Measurements from ENCODE around the gene ZBTB48. TPM values are rescaled to one million over a fixed set of nuclear protein-coding genes. Genes with fewer than 3 reads are reported as not detected.
A peak's percentile ranks its signal among the peaks of the same experiment; 100 is the strongest.

The ZBTB48 gene
- total RNA-seq, 2 donors from 2014 or later: 28.2 to 31.0 TPM

GRCh38 chr1:6619045-6619444, 39.3 kb downstream of the ZBTB48 start:
- no peaks in the 10 kb centered on the region for H3K27me3 ChIP-seq (ENCODE audit: control insufficient read depth, insufficient read depth, low read length, poor library complexity, severe bottlenecking)
- peaks cover 60% of the 10 kb centered on the region for H3K36me3 Mint-ChIP-seq (ENCODE audit: low read depth)

GRCh38 chr1:6621429-6622391, 41.9 kb downstream of the ZBTB48 start:
- Mint-ChIP-seq H3K9me3 (peaks cover 4% of the 10 kb centered on the region), H3K27me3 (ENCODE audit: insufficient read depth) (no peaks in the 10 kb centered on the region), H3K36me3 (ENCODE audit: low read depth) (peaks cover 61% of the 10 kb centered on the region), H3K27ac (peak overlapping the region; percentile 64), H3K4me1 (no peaks in the 10 kb centered on the region), H3K4me3 (no peak overlapping the region)
- no peak for TF ChIP-seq CTCF (conservative IDR thresholded peaks at IDR 0.05)
- no peak for DNase-seq
- Histone ChIP-seq H3K9ac (ENCODE audit: extremely low read depth, low read length, poor library complexity, severe bottlenecking) (no peak overlapping the region), H3K9me3 (ENCODE audit: control insufficient read depth, low read length) (no peaks in the 10 kb centered on the region), H3K27me3 (ENCODE audit: control insufficient read depth, insufficient read depth, low read length, poor library complexity, severe bottlenecking) (no peaks in the 10 kb centered on the region), H3K4me1 (ENCODE audit: control insufficient read depth, insufficient read depth, low read length) (no peaks in the 10 kb centered on the region), H3K36me3 (ENCODE audit: control insufficient read depth, insufficient read depth, low read length) (peaks cover 75% of the 10 kb centered on the region), H3K27ac (ENCODE audit: low read depth, low read length) (no peak overlapping the region), H3K4me3 (ENCODE audit: low read length) (no peak overlapping the region)
- WGBS, 2 experiments (ENCODE audit: insufficient coverage in 1 of 2, insufficient read length in 1 of 2): 92 to 95% methylated on average over 33 to 41 of the region's 41 CpGs

More at GRCh38 chr1:6619045-6619444, 39.3 kb downstream of the ZBTB48 start:
- Mint-ChIP-seq H3K4me1 (peaks cover 3% of the 10 kb centered on the region), H3K4me3 (no peak overlapping the region), H3K27ac (no peak overlapping the region), H3K27me3 (ENCODE audit: insufficient read depth) (no peaks in the 10 kb centered on the region), H3K9me3 (peaks cover 4% of the 10 kb centered on the region)
- no peak overlapping the region for H3K9ac ChIP-seq (ENCODE audit: extremely low read depth, low read length, poor library complexity, severe bottlenecking)
- H3K27ac ChIP-seq (ENCODE audit: low read depth, low read length): no peak overlapping the region
- no peaks in the 10 kb centered on the region for H3K9me3 ChIP-seq (ENCODE audit: control insufficient read depth, low read length)
- H3K4me3 ChIP-seq (ENCODE audit: low read length): no peak overlapping the region
- H3K4me1 ChIP-seq (ENCODE audit: control insufficient read depth, insufficient read depth, low read length): no peaks in the 10 kb centered on the region
- peaks cover 73% of the 10 kb centered on the region for H3K36me3 ChIP-seq (ENCODE audit: control insufficient read depth, insufficient read depth, low read length)
- no peak for TF ChIP-seq CTCF (conservative IDR thresholded peaks at IDR 0.05)
- WGBS, 2 experiments (ENCODE audit: insufficient coverage in 1 of 2, insufficient read length in 1 of 2): 96 to 100% methylated on average over 2 to 4 of the region's 4 CpGs
- no peak for DNase-seq

- Mint-ChIP-seq H3K4me3 (no peak overlapping the region), H3K27ac (peak overlapping the region; percentile 64), H3K27me3 (ENCODE audit: insufficient read depth) (no peaks in the 10 kb centered on the region), H3K36me3 (ENCODE audit: low read depth) (peaks cover 65% of the 10 kb centered on the region), H3K9me3 (peaks cover 4% of the 10 kb centered on the region), H3K4me1 (no peaks in the 10 kb centered on the region)
- peaks cover 74% of the 10 kb centered on the region for H3K36me3 ChIP-seq (ENCODE audit: control insufficient read depth, insufficient read depth, low read length)
- H3K9ac ChIP-seq (ENCODE audit: extremely low read depth, low read length, poor library complexity, severe bottlenecking): no peak overlapping the region
- H3K27me3 ChIP-seq (ENCODE audit: control insufficient read depth, insufficient read depth, low read length, poor library complexity, severe bottlenecking): no peaks in the 10 kb centered on the region
- H3K9me3 ChIP-seq (ENCODE audit: control insufficient read depth, low read length): no peaks in the 10 kb centered on the region
- no peak for DNase-seq
- H3K4me1 ChIP-seq (ENCODE audit: control insufficient read depth, insufficient read depth, low read length): no peaks in the 10 kb centered on the region
- no peak overlapping the region for H3K27ac ChIP-seq (ENCODE audit: low read depth, low read length)
- no peak for TF ChIP-seq CTCF (conservative IDR thresholded peaks at IDR 0.05)
- no peak overlapping the region for H3K4me3 ChIP-seq (ENCODE audit: low read length)
- WGBS, 2 experiments (ENCODE audit: insufficient coverage in 1 of 2, insufficient read length in 1 of 2): 92 to 96% methylated on average over 9 to 10 of the region's 10 CpGs
Observed at GRCh38 chr1:6622396-6623152, 42.8 kb downstream of the ZBTB48 start.

All from endodermal cell (in vitro differentiated cells).